GM20431 (cell line): ENCODE data around the gene DCAF5.
"Not testable (repeated sequence)": the region's sequence is repeated elsewhere in the genome, so short reads cannot be mapped to it uniquely, and the experiment has no call there.

ENCODE experiments used
- in situ Hi-C: fragments of 300-500 bp; cut with MseI, MboI; formaldehyde crosslinking; loops from one replicate; pipeline ENCODE4 v1.15.0; 2020; ENCODE audit warnings: low sequenced_read_pairs; ENCODE audit not compliant: unreplicated experiment

Gene DCAF5

GRCh38 chr14:69022093-69022492 lies 130.8 kb downstream of the DCAF5 start:
- in situ Hi-C loops = not testable (repeated sequence)

DNA sequence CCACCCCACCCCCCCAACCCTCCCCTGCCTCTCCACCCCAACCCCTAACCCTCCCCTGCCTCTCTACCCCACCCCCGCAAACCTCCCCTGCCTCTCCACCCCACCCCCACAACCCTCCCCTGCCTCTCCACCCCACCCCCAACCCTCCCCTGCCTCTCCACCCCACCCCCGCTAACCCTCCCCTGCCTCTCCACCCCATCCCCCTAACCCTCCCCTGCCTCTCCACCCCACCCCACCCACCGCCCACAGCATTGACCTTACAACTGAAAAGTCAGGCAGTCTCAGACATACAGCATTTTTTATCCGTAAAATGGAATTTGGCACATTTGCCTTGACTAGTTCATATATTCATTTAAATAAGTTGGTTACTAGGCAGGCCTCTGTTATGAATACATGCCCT lies 135.2 kb downstream of the DCAF5 start:
- in situ Hi-C loops = no loop called here

GRCh38 chr14:69014829-69015259 lies 138.1 kb downstream of the DCAF5 start:
- in situ Hi-C loops = no loop called here

DNA sequence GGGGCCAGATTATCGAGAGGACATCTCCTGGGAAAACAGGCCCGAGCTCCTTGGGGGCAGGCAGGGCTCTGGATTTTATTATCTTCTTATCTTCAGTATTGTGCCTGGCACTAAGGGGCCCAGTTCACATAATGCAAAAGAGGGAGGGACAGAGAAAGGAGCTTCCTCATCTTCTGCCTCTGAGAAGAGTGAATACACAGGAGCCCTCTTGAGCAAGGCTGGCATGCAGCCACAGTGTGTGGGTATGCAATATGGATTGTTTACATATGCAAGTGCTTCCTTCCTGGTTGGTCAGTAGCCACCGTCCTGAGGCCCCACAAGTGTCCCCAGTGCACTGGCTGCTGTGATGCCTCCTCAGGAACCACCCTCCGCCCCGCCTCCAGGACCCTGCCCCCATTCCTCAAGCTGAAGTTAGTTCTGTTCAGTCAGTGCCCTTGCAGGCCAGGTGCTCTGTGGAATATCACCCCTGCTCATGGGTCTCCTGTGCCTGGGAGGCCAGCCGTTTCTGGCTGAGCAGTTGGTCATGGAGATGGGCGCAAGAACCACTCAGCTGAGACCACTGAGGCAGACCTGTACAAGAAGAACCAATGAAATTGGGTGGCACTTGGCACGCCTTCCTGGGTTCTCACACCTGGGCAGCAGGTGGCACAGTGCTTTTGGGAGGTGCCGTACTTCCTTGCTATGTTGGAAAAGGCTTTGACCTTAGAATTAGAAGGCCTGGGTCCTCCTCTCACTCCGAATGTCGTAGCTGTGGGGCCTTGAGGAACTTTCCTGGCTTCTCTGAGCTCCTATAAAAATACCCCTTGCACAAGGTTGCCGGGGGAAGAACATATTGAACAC lies 138.8 kb downstream of the DCAF5 start:
- in situ Hi-C loops = no loop called here

DNA sequence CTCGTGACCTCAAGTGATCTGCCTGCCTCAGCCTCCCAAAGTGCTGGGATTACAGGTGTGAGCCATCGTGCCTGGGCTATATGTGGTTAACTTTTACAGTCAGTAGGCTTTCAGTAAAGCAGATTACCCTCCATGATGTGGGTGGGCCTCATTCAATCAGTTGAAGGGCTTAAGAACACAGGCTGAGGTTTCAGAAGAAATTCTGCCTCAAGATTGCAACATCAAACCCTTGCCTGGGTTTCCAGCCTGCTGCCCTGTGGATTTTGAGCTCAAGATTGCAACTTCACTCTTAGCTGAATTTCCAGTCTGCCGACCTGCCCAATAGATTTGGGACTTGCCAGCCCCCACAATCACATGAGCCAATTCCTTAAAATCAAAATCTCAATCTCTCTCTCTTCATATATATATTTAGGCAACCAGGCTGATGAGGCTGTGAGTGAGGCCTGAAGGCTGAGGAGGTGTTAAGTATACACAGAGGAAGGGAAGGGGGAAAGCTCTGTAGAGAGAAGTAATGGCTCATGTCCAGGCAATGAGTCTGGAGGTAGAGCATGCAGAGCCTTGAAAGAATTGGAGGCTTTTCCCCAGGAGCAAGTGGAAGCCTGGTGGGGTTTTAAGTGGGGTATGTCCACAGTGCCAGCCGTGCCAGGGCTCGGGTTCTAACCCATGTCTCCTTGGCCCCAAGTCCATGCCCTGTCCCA lies 140.5 kb downstream of the DCAF5 start:
- in situ Hi-C loops = no loop called here

DNA sequence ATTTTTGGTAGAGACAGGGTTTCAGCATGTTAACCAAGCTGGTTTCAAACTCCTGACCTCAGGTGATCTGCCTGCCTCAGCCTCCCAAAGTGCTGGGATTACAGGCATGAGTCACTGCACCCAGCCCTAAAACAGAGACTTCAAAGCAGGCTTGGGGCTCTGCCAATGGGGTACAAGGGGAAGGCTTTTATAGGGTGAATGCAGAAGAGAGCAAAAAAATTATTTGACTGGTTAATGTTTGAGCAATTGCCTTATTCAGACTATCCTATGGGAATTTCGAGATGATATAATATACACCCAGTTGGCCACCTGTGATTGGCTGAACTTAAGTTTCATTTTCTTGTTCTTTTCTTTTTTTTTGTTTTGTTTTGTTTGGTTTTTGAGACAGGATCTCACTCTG lies 142.3 kb downstream of the DCAF5 start:
- in situ Hi-C loops = no loop called here

GRCh38 chr14:69008421-69008884 lies 144.5 kb downstream of the DCAF5 start:
- in situ Hi-C loops = no loop called here

GRCh38 chr14:69006346-69006745 lies 146.6 kb downstream of the DCAF5 start:
- in situ Hi-C loops = no loop called here

DNA sequence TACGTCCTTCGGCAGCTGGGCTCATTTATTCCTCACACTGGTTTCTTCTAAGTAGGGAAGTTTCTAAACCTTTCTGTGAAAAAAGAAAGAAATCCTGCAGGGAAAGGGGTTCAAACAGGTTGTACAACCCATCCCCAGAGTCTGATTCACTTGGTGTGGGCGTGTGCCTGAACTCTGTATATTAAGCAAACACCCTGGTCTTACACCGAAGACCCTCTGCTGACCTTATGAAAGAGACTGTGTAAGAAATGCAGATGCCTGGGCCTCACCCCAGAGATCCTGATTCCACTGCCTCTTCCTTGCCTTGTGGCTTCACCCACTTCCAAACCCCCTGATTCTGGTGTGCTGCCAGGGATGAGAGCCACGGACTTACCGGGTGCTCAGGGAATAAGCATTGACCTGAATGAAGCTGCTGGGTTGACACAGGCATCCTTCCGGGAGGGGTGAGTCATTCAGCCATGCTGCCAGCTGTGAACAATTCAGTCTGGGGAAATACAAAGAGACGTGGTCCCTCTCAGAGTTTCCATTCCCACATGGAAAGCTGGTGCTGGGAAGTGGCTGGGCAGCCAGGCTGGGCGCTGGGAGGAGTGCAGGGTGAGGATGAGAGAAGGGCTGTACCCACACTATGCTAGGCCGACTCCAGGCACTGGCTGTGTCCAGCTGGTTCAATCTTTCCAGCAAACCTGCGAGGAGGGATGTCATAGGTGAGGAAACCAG lies 147.3 kb downstream of the DCAF5 start:
- in situ Hi-C loops = no loop called here

DNA sequence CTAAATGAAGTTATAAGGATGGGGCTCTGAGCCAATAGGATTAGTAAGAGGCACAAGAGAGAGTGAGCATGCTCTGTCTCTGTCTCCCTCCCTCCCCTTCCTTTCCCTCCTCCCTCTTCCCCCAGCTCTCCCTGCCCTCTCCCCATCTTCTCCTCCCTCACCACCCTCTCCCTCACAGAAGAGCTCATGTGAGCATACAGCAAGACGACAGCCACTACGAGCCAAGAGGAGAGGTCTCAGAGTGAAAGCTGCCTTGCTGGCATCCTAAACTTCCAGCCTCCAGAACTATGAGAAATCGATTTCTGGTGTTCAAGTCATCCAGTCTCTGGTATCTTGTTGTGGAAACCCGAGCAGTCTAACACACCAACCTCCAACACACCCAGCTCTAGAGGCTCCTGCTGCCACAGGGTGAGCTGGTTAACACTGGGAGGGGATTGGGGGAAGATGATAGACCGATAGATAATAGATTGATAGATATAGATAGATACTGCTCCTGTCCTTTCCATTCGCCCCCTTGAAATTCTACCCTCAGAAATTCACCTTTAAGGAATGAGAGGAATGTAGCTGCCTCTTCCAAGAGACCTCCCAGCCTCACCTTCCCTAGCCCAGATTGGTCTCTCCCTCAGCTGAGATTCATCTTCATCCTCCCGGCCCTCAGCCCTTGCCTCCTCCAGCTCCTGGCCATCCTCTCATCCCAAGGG lies 148.0 kb downstream of the DCAF5 start:
- in situ Hi-C loops = no loop called here

DNA sequence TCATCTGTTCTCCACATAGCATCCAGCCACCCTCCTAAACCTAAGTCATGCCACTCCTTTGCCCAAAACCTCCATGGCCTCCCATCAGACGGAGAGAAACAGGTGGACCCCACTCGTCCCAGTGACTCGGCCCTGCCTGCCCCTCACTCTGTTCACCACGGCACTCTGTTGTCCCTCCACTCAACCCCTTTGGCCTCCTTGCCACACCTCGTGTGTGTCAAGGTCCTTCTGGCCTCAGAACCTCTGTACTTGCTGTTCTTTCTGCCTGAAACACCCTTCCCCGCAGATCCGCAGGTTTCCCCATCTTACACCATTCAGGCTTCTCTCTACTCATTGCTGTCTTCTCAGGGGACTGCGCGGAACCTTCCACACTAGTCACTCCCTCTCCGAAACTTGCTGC lies 149.3 kb downstream of the DCAF5 start:
- in situ Hi-C loops = no loop called here

GRCh38 chr14:69002069-69002468 lies 150.8 kb downstream of the DCAF5 start:
- in situ Hi-C loops = no loop called here

DNA sequence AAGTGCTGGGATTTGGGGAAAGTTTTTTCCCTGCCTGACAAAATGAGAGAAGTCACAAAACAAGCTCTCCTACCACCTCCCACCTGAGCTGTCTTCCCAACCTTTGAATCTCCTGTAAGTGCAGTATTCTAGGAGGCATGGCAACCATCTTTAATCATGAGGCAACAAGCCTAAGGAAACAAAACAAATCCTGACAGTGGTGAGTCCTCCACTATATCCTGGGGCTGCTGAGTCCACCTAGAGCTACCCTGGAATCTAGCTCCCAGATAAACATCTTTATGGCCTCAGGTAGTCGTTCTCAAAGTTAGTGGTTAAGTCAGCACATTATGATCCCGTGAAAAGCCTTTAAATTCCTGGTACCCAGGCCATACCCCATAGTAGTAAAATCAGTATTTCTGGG lies 151.5 kb downstream of the DCAF5 start:
- in situ Hi-C loops = no loop called here
